NCI-H1436 treated with DMSO at 0.1 percent for 48 hours (cell line): ENCODE data around the gene KIFAP3.
"Not testable (repeated sequence)": the region's sequence is repeated elsewhere in the genome, so short reads cannot be mapped to it uniquely, and the experiment has no call there.

Experiments
- DNase-seq: peaks from one replicate; lab custom pipeline; 2025; lab: John Stamatoyannopoulos, UW

KIFAP3 gene

GRCh38 chr1:170063109-170063826 lies 11.2 kb downstream of the KIFAP3 start:
- no peak for DNase-seq

DNA sequence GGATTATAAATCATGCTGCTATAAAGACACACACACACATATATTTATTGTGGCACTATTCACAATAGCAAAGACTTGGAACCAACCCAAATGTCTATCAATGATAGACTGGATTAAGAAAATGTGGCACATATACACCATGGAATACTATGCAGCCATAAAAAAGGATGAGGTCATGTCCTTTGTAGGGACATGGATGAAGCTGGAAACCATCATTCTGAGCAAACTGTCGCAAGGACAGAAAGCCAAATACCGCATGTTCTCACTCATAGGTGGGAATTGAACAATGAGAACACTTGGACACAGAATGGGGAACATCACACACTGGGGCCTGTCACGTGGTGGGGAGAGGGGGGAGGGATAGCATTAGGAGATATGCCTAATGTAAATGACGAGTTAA lies 12.8 kb downstream of the KIFAP3 start:
- DNase-seq, result not testable (repeated sequence)

DNA sequence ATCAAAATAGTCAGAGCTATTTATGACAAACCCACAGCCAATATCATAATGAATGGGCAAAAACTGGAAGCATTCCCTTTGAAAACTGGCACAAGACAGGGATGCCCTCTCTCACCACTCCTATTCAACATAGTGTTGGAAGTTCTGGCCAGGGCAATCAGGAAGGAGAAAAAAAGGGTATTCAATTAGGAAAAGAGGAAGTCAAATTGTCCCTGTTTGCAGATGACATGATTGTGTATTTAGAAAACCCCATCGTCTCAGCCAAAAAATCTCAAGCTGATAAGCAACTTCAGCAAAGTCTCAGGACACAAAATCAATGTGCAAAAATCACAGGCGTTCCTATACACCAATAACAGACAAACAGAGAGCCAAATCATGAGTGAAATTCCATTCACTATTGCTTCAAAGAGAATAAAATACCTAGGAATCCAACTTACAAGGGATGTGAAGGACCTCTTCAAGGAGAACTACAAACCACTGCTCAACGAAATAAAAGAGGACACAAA lies 14.4 kb downstream of the KIFAP3 start:
- not testable (repeated sequence) for DNase-seq

GRCh38 chr1:170049176-170049800 lies 25.2 kb downstream of the KIFAP3 start:
- DNase-seq, result no peak

GRCh38 chr1:170048515-170048914 lies 26.0 kb downstream of the KIFAP3 start:
- no peak for DNase-seq

- no peak for DNase-seq
Observed at GRCh38 chr1:170044187-170044586, 30.3 kb downstream of the KIFAP3 start.

GRCh38 chr1:170041423-170042192 lies 32.9 kb downstream of the KIFAP3 start:
- no peak for DNase-seq

DNA sequence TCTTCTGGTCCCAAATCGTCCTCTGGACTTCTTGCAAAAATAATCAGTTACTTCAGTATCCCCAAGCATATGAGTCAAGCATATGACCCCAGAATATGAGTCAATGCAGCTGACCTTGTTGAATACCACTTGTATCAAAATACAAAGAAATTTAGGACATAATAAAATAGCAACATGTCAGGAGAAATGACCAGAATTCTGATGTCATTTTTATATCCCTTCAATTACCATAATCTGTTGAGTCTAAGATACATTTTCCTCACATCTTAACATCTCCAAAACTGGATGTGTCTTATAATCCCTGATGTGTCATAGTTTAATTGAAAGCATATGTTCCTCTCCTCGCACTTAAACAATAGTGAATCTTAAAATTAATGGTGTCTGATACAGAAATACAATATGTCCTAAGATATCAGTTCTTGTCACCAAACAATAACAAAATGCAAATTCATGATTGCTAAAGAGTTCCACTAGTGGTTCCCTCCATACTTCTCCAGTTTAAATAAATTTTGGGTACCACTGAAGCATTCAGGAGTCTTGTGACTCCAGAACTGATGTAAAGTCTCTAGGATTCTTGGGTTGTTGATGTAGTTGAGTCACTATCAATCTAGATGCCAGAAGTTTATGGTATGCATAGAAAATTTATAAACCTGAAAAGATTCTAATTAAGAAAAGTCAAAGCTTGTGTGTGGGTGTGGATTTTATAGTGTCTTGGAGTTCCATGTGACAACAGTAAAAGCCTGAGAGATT lies 41.8 kb downstream of the KIFAP3 start:
- no peak for DNase-seq

- no peak for DNase-seq
Observed at GRCh38 chr1:170030212-170030611, 44.3 kb downstream of the KIFAP3 start.

GRCh38 chr1:170027760-170028159 lies 46.7 kb downstream of the KIFAP3 start:
- DNase-seq, result no peak

DNA sequence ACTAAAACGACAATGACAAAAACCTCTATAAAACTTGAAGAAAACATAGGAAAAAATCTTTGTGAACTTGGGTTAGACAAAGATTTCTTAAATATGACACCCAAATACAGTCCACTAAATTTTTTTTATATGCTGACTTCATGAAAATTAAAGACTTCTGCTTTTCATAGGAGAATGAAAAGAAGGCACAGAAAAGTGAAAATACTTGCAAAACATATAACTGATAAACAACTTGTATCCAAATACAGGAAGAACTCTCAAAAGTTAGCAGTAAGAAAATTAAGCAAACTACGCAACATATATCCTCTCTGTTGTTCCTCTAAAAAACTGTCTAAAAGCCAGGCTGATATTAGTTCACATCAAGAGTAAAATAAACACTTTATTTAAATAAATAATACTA lies 53.6 kb downstream of the KIFAP3 start:
- DNase-seq, result no peak

GRCh38 chr1:170017478-170017877 lies 57.0 kb downstream of the KIFAP3 start:
- no peak for DNase-seq

DNA sequence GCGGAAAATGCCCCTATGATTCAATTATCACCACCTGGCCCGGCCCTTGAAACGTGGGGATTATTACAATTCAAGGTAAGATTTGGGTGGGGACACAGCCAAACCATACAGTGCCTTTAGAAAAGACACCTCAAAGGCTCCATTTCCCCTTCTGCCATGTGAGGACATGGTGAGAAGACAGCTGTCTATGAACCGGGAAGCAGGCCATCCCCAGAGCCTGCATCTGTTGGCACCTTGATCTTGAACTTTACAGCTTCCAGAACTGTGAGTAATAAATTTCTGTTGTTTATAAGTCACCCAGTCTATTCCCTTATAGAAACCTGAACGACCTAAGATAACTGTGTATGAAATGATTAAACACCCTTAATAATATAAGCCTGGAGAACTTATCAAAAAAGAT lies 61.6 kb downstream of the KIFAP3 start:
- DNase-seq, result no peak

- DNase-seq, result no peak
Observed at GRCh38 chr1:170010443-170010842, 64.1 kb downstream of the KIFAP3 start.

DNA sequence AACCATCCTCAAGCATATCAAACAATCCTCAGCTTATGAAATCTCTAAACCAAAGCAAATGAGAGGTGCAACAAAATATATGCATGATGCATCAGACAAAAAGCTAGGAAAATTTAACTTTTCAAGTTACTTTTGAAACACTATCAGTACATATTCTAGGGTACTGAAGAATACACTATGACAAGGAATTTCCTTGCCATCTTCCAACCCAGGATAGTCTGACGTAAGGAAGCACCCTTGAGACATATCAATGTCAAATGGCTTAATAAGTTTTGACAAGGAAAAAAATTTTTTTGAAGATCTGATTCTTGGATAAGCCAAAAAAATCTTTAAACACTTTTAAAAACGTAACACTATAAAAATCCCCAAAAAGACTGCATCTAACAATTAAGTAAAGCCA lies 64.9 kb downstream of the KIFAP3 start:
- DNase-seq, result no peak

GRCh38 chr1:170008745-170009144 lies 65.8 kb downstream of the KIFAP3 start:
- not testable (repeated sequence) for DNase-seq

DNA sequence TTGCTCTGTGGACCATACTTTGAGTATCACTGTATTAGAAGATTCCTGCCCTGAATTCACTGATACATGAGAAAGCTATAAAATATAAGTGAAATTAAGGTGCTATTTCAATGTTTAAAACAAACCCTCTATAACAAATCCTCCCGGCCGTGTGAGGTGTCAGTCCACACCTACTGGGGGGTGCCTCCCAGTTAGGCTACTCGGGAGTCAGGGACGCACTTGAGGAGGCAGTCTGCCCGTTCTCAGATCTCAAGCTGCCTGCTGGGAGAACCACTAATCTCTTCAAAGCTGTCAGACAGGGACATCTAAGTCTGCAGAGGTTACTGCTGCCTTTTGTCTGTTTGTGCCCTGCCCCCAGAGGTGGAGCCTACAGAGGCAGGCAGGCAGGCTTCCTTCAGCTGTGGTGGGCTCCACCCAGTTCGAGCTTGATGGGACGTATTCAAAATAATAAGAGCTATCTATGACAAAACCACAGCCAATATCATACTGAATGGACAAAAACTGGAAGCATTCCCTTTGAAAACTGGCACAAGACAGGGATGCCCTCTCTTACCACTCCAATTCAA lies 71.1 kb downstream of the KIFAP3 start:
- DNase-seq, result not testable (repeated sequence)

GRCh38 chr1:170001266-170001665 lies 73.2 kb downstream of the KIFAP3 start:
- no peak for DNase-seq

DNA sequence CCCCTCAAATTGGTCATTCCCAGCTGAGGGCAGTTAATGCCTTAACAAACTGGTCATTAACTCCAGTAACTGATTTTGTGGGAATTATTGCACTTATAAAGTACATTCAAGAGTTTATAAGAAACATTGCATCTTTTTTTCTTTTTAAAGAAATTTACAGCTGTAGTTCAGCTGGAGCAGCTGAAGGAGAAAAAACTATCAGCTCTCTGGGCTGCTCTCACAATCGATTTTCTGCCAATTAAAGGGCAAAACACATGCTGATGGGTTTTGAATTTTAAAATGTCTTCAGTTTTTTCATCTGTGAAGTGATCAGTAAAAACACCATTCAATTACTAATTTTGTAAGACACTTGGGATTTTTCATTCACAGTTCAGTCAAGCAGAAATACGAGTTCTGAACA lies 74.7 kb downstream of the KIFAP3 start:
- DNase-seq, result no peak

DNA sequence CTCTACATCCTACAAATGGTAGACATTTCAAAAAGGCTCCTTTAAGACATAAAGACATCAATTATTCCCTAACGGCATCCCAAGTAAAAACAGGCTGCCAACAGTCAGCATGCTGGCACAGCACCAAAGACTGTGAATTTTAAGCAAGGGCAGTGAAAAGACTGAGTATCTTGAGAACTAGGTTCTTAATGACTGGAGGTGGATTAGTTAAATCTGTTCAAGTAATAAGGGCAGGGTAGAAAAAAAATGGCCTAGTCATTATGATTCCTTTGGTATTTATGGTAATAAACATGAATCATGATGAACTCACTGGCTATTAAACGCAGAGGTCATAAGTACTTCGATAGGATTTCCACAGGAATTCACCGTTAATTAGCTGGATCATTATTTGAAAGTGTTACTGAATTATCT lies 75.2 kb downstream of the KIFAP3 start:
- no peak for DNase-seq

GRCh38 chr1:169995993-169996392 lies 78.5 kb downstream of the KIFAP3 start:
- DNase-seq, result no peak

GRCh38 chr1:169989246-169989645 lies 85.2 kb downstream of the KIFAP3 start:
- DNase-seq, result no peak
